Measurements from ENCODE around the gene TRAF7.
"Not testable (repeated sequence)": the region's sequence is repeated elsewhere in the genome, so short reads cannot be mapped to it uniquely, and the experiment has no call there.

TRAF7 gene

DNA sequence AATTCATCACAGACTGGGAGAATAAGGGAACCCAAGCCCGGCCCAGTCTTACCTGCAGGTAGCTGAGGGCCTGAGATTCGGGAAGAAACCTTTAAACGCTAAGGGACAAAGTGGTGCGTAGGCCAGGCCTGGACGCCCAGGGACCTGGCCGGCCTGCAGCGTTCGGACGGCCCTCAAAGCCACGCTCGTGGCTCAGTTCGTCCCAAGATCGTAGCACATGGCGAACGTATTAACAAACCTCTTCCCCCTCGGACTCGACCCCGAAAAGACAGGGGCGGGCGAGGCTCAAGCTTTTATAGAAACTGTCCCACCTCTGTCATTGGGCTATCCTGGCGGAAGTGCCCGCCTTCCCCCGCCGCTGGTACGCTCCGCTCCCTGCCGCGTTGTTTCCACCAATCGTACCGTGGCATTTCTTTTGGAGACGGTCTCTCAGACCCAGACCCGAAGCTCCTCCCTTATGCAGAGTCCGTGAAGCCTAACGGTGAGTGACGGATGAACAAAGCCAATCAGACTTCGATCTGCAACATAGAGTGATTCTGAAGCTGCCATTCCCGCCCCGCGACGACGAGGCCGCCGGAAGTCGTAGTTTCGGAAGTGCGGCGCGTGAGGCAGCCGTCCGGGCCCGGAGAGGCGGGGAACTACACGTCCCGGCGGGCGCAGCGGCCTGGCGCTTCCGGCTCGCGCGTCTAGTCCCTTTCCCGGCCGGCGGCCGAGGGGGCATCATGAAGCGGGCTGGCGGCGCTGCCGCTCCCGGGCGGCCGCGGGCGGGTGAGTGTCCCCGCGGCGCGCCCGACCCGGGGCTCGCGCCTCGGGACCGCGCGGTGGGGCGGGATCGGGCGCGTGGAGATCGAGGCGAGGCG, at the start of gene TRAF7:
Gene TRAF7 (plus strand): TSS at position 692 of the 860 bp plus-strand sequence. CDS start 8,139 bp downstream, outside the sequence.
- DNase-seq (ENCODE audit: low read depth in 2 of 2): peak; percentile 94 to 97

GRCh38 chr16:2106211-2106610, 49.4 kb upstream of the TRAF7 start:
- not testable (repeated sequence) for DNase-seq (ENCODE audit: low read depth in 2 of 2)

- not testable (repeated sequence) for DNase-seq (ENCODE audit: low read depth in 2 of 2)
Observed at GRCh38 chr16:2107121-2107790, 48.3 kb upstream of the TRAF7 start.

- DNase-seq (ENCODE audit: low read depth in 2 of 2): not testable (repeated sequence)
Observed at GRCh38 chr16:2107791-2108125, 47.8 kb upstream of the TRAF7 start.

- DNase-seq (ENCODE audit: low read depth in 2 of 2): not testable (repeated sequence)
Observed at GRCh38 chr16:2108446-2109270, 46.9 kb upstream of the TRAF7 start.

GRCh38 chr16:2109271-2109580, 46.4 kb upstream of the TRAF7 start:
- not testable (repeated sequence) for DNase-seq (ENCODE audit: low read depth in 2 of 2)

- DNase-seq (ENCODE audit: low read depth in 2 of 2): not testable (repeated sequence)
Observed at GRCh38 chr16:2109872-2110271, 45.7 kb upstream of the TRAF7 start.

DNA sequence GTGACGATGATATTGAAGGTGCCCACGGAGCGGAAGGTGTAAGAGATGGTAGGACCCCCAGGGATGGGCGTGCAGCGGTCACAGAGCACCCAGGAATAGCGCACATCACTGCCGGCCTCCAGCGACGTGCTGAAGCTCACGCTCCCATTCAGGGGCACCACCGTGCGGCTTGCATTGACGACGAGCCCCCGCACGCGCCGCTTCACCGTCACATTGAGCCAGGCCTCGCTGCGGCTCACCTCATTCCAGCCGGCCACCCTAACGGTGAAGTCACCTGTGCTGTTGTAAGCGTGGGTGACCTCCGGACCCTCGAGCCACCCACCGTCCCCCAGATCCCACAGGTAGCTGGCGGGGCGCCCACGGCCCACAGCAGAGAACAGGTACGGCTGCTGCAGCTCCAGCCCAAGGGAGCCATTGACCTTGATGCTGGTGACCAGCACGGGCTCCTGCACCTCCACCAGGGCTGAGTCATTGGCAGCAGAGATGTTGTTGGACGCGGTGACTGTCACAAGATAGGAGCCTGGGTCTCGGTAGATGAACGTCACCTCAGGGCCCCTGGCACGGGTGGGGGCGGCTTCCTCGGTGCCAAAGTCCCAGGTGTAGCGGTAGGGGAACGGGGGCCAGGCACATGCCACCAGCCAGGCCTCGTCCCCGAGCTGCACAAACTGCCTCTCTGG, 45.1 kb upstream of the TRAF7 start:
- not testable (repeated sequence) for DNase-seq (ENCODE audit: low read depth in 2 of 2)

DNA sequence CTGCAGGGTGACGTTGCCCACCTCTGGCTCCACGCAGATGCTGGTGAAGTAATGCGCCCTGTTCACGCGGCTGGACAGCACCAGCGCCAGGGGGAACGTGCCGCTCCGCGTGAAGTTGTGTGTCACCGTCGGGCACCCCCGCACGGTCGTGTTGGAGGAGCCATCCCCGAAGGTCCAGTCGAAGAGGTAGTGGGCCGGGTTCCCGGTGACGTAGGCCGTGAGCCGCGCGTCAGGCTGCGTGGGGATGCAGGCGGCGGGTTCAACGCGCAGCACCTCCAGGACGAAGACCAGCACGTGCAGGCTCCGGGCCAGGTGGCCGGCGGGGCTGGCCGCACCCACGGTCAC, 44.6 kb upstream of the TRAF7 start:
- not testable (repeated sequence) for DNase-seq (ENCODE audit: low read depth in 2 of 2)

DNA sequence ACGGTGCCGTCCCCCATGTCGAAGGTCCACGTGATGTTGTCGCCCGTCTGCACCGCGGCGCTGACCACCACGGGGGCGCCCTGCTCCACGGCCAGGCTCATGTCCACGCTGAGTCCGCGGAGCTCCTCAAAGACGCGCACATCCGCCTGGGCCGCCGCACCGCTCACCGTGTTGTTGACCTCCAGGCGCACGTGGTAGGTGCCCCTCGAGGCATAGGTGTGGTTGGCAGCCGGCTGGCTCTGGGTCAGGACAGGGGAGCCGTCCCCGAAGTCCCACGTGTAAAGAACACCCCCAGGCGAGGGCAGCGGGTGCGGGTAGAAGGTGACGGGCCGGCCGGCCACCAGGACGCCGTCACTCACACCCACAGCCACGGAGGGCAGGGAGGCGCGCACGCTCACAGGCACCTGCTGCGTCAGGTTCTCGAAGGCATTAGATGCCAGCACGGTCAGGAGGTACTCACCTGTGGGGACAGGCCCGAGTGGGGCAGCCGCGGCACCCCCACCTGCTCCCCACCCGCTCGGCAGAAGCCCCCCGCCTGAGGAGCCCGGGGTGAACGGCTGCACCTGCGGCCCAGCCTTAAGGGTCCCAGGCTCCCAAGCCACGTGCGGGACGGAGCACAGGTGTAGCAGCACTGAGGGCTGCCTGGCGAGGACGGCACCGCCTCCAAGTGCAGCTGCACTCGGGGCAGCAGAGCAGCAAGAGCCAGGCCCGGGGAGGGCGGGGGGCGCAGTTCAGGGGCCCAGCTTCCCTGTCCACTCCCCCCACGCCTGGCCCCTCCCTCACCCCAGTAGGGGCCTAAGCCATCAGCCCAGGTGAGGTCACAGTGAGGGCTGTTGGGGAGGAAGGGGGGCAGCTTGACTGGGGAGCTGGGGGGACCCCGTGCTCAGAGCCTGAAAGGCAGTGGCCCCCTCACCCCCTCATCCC, 43.9 kb upstream of the TRAF7 start:
- not testable (repeated sequence) for DNase-seq (ENCODE audit: low read depth in 2 of 2)

DNA sequence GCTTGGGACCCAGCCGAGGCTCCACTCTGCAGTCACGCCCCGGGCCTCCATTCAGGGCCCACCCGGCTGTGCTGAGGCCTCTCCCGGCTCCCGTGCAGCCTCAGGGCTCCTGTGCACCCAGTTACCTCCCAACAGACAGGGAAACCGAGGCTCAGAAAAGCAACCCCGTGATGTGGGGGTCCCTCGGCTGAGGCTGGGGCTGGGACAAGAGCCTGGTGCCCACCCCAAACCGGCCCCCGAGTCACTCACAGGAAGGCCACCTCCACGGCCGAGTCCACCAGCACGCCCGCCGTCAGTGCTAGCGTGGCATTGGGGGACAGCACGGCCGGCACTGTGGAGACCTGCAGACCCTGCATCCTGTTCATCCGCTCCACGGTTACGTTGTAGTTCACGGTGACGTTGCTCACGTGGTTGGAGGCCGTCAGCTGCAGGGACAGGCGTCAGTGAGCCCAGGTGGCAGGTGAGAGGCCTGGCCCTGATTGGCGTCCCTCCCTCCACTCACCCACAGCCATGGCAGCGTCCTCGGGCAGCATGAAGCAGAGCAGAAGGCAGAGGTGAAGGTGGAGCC, 43.0 kb upstream of the TRAF7 start:
- DNase-seq (ENCODE audit: low read depth in 2 of 2): not testable (repeated sequence)

DNA sequence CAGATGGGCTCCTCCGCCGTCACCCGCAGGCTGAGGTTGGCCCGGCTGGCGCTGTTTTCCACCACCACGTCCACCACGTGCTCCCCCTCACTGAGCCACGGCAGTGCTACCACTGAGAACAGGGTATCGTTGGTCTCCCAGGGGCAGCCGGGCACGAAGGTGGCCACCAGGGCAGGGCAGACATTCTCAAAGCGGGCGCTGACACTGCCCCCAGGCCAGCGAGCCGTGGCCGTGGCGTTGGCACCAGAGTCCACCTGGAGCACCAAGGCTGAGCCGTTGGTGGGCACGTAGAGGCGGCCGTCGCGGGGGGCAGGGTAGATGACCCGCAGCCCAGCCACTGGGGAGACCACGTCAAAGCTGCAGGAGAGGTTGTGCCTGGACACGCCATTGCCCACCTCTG, 41.4 kb upstream of the TRAF7 start:
- not testable (repeated sequence) for DNase-seq (ENCODE audit: low read depth in 2 of 2)

DNA sequence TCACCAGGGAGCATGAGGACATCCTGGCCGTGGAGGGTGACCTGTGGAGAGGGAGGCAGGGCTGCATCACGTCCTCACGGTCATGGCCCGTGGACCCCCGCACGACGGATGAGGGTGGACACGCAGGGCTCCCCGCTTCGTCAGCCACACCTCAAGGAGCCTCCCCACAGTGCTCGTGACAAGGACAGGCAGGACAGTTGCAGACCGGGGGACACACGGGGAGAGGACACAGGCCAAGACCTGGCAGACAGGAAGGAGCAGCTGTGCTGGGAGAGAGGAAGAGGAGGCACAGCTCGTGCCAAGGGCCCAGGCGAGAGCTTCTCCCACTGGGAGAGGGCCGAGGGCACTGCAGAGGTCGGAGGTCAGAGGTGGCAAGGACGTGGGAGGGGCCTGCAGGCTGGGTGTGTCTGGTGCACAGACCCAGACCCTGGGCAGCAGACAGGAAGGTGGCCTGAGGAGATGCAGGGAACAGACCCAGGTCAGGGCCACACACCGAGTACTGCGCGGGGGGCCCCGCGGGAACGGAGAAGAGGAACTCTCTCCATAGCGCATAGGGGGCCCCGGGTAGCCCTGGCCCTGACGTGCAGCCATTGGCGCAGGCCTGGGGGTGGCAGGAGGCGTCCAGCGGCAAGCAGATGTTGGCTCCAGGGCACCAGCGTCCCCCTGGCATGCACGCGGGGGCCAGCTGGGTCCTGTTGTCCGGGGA, 40.5 kb upstream of the TRAF7 start:
- not testable (repeated sequence) for DNase-seq (ENCODE audit: low read depth in 2 of 2)

DNA sequence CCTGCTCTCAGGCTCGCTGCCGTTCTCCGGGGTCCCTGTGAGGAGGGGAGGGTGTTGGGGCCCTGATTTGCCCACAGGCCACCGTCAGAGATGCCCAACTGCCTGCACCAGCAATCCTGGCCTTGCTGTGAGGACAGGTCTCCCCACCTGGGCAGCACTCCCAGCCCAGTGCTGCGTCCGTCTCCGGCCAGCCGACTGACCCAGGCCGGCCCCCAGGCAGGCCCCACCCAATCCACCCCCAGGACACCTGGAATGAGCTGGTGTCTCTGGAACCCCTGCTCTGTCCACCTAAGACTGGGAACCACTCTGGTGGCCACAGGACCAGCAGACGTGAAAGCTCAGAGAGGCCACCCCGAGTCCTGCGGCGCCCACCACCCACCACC, 40.0 kb upstream of the TRAF7 start:
- DNase-seq (ENCODE audit: low read depth in 2 of 2): no peak

DNA sequence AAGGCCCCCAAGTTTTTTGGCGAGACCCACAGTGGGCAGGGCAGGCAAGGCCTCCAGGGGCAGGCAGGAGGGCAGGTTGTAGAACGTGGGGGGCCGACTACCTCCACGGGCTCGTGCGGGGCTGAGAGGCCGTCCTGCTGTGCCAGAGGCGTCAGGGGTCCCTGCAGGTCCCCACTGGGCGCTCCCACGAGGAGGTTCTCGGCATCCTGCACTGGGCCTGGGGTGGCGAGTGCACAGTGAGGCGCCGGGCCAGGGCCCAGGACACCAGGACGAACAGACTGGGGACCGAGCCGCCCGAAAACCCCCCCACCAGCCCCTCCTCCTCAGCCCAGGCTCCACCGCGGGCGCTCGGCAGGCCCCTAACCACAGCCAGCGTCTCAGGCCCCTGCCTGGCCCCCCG, 39.2 kb upstream of the TRAF7 start:
- not testable (repeated sequence) for DNase-seq (ENCODE audit: low read depth in 2 of 2)

- not testable (repeated sequence) for DNase-seq (ENCODE audit: low read depth in 2 of 2)
Observed at GRCh38 chr16:2117341-2117740, 38.2 kb upstream of the TRAF7 start.

- not testable (repeated sequence) for DNase-seq (ENCODE audit: low read depth in 2 of 2)
Observed at GRCh38 chr16:2117960-2118722, 37.4 kb upstream of the TRAF7 start.

- DNase-seq (ENCODE audit: low read depth in 2 of 2): not testable (repeated sequence)
Observed at GRCh38 chr16:2121325-2121724, 34.3 kb upstream of the TRAF7 start.

- no peak for DNase-seq (ENCODE audit: low read depth in 2 of 2)
Observed at GRCh38 chr16:2121853-2122252, 33.7 kb upstream of the TRAF7 start.

Measured in activated CD8-positive, alpha-beta memory T cell treated with anti-CD3 and anti-CD28 coated beads for 4 hours (primary cell).